Measurements from ENCODE around the gene RHOD. TPM values are rescaled to one million over a fixed set of nuclear protein-coding genes. Genes with fewer than 3 reads are reported as not detected.

The RHOD gene
- total RNA-seq, 2 experiments from 2014 or later, result 0.35 TPM; not detected in 1

- no peak for DNase-seq
- H3K27me3 Mint-ChIP-seq, result no peaks in the 10 kb centered on the region
- H3K36me3 Mint-ChIP-seq (ENCODE audit: low read depth), result peaks cover 15% of the 10 kb centered on the region
- no peaks in the 10 kb centered on the region for H3K9me3 Mint-ChIP-seq
- H3K27ac Mint-ChIP-seq, result no peak overlapping the region
- peaks cover 27% of the 10 kb centered on the region for H3K4me1 Mint-ChIP-seq
- peak overlapping the region; percentile 73 for H3K4me3 Mint-ChIP-seq
- ChIA-PET POLR2A (no interaction called here), CTCF (interaction anchor here (0.6 to 2.8 kb wide), 4 partner anchors 10 to 30 kb away, joined by 3 to 7 read pairs (median 4); no protein-coding TSS in a partner anchor)
These were observed 60.1 kb downstream of the RHOD start for GRCh38 chr11:67116758-67117105.

DNA sequence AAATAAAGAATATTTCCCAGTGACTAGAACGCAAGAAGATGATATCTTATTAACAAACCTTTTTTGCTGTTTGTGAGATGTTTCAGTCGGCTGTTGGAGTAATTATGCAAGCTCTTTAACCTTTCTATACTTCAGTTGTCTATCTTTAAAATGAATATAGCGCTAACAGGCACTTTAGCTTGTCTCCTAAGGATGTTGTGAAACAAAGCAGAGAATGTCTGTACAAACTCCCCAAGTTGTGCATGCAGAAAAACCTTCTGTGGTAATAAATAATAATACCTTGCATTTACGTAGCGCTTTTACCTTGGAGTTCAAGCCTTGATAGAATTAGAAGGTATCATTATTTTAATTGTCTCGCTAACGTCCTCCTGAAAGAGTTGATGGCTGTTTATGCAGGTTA, 60.5 kb downstream of the RHOD start:
- H3K9me3 Mint-ChIP-seq, result no peaks in the 10 kb centered on the region
- peaks cover 19% of the 10 kb centered on the region for H3K36me3 Mint-ChIP-seq (ENCODE audit: low read depth)
- ChIA-PET POLR2A (no interaction called here), CTCF (interaction anchor here (1.2 kb wide), 1 partner anchor 23 kb away, joined by 3 read pairs; no protein-coding TSS in a partner anchor)
- H3K27ac Mint-ChIP-seq, result peak overlapping the region; percentile 91
- H3K27me3 Mint-ChIP-seq, result no peaks in the 10 kb centered on the region
- peaks cover 30% of the 10 kb centered on the region for H3K4me1 Mint-ChIP-seq
- H3K4me3 Mint-ChIP-seq, result peak overlapping the region; percentile 73
- DNase-seq, result no peak

DNA sequence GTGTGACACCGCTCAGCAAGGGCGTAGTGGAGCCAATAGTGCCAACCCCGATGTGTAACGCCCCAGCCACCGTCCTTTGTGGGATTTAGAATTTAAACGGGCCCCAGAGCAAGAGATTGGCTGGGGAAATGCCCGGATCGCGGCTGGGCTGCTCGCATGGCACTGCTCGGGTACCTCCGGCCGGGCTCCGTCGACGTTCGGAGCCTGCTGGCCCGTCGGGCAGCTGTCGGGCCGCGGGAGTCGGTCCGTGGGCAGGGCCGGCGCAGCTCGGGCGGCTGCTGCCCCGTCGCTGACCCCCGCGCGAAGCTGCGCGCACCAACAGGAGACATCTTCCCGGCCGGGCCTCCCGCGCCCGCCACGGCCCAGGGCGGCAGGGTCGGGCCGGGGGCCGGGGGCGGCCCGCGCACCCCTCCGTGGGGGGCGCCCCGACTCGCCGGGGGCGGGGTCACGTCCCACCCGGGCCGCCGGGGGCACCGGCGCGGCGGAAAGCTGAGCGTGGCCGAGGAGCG, 61.1 kb downstream of the RHOD start:
- Mint-ChIP-seq H3K36me3 (ENCODE audit: low read depth) (peaks cover 19% of the 10 kb centered on the region), H3K9me3 (no peaks in the 10 kb centered on the region), H3K4me3 (peak overlapping the region; percentile 73), H3K27ac (peak overlapping the region; percentile 91), H3K4me1 (peaks cover 30% of the 10 kb centered on the region), H3K27me3 (no peaks in the 10 kb centered on the region)
- peak; percentile 27 for DNase-seq
- ChIA-PET POLR2A (no interaction called here), CTCF (interaction anchor here (0.8 kb wide), 1 partner anchor 21 kb away, joined by 3 read pairs; no protein-coding TSS in a partner anchor)

DNA sequence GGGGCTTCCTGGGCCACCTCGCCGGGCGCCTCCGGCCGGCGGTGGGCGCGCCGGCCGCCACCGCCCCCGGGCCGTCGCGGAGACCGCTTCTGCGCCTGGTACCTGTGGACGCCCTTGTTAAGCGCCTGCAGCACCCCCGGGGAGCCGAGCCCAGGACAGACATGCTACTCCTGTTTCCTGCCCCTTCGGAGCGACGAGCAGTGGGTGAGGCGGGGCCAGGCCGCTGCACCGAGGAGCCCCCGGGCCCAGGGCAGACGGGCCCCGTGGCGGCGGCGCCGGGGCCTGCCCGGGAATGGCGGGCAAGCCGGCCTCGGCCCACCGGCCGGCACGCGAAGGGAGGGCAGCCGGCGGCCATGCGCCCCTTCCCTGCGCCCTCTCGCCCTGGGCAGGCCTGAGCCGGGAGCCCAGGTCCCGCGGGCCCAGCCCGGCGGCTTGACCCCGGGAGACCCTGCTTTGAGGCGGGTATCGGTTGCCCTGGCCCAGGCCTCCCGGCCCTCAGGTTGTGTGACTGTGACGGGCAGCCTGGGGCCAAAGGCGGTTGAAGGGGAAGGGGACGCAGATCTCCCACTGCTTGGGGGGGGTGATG, 61.6 kb downstream of the RHOD start:
- H3K4me1 Mint-ChIP-seq, result peaks cover 26% of the 10 kb centered on the region
- H3K36me3 Mint-ChIP-seq (ENCODE audit: low read depth), result peaks cover 22% of the 10 kb centered on the region
- H3K9me3 Mint-ChIP-seq, result no peaks in the 10 kb centered on the region
- H3K27me3 Mint-ChIP-seq, result no peaks in the 10 kb centered on the region
- H3K4me3 Mint-ChIP-seq, result peak overlapping the region; percentile 76
- DNase-seq, result peak; percentile 58
- ChIA-PET CTCF (interaction anchor here (0.8 to 1.5 kb wide), 5 partner anchors 9 to 46 kb away, joined by 3 to 6 read pairs (median 3); no protein-coding TSS in a partner anchor), POLR2A (no interaction called here)
- peak overlapping the region; percentile 86 for H3K27ac Mint-ChIP-seq

- no peaks in the 10 kb centered on the region for H3K9me3 Mint-ChIP-seq
- H3K27me3 Mint-ChIP-seq, result no peaks in the 10 kb centered on the region
- ChIA-PET POLR2A (interaction anchor here (0.6 kb wide), 1 partner anchor 46 kb away, joined by 4 read pairs; no protein-coding TSS in a partner anchor), CTCF (interaction anchor here (0.5 to 1.5 kb wide), 7 partner anchors 9 to 283 kb away, joined by 3 to 6 read pairs (median 3); partner anchors contain the start of gene PPP1CA)
- H3K36me3 Mint-ChIP-seq (ENCODE audit: low read depth), result peaks cover 26% of the 10 kb centered on the region
- peak; percentile 99 for DNase-seq
- peak within 1 kb of the TSS; percentile 95 for H3K27ac Mint-ChIP-seq
- H3K4me3 Mint-ChIP-seq, result peak within 1 kb of the TSS; percentile 97
- peaks cover 28% of the 10 kb centered on the region for H3K4me1 Mint-ChIP-seq
These were observed 62.3 kb downstream of the RHOD start, which contains the start of gene KDM2A for GRCh38 chr11:67118801-67119584. Gene KDM2A, plus strand, starts transcription at chr11:67119263. Its CDS starts 2,054 bp downstream, at chr11:67121317.

GRCh38 chr11:67119585-67120391, 63.1 kb downstream of the RHOD start:
- ChIA-PET CTCF (interaction anchor here (0.5 to 1.5 kb wide), 6 partner anchors 8 to 282 kb away, joined by 3 to 6 read pairs (median 3); partner anchors contain the start of gene PPP1CA), POLR2A (interaction anchor here (0.6 kb wide), 1 partner anchor 47 kb away, joined by 4 read pairs; no protein-coding TSS in a partner anchor)
- H3K27me3 Mint-ChIP-seq, result no peaks in the 10 kb centered on the region
- no peaks in the 10 kb centered on the region for H3K9me3 Mint-ChIP-seq
- H3K4me1 Mint-ChIP-seq, result peaks cover 25% of the 10 kb centered on the region
- peaks cover 26% of the 10 kb centered on the region for H3K36me3 Mint-ChIP-seq (ENCODE audit: low read depth)
- H3K27ac Mint-ChIP-seq, result peak overlapping the region; percentile 95
- DNase-seq, result peak; percentile 38
- peak overlapping the region; percentile 97 for H3K4me3 Mint-ChIP-seq

DNA sequence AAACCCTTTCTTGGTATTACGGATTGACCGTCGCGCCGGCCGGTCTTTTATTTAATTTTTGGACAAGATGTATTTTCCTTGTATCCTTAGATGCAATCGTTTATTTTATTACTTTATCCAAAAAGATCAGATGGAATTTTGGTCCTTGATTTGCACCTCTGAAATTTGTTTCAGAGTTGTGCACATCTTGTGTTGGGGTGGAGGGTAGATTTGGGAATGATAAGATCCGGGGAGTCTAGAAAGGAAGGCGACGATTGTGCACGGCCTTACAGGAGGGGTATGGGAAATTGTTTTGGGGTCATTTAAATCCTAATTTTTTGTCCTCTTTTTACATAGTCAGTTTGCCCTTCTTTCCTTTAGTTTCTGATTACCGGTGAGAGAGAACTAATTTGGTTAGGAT, 63.8 kb downstream of the RHOD start:
- H3K4me1 Mint-ChIP-seq, result peaks cover 27% of the 10 kb centered on the region
- no peaks in the 10 kb centered on the region for H3K27me3 Mint-ChIP-seq
- H3K36me3 Mint-ChIP-seq (ENCODE audit: low read depth), result peaks cover 28% of the 10 kb centered on the region
- no peaks in the 10 kb centered on the region for H3K9me3 Mint-ChIP-seq
- POLR2A ChIA-PET, result no interaction called here
- H3K27ac Mint-ChIP-seq, result peak overlapping the region; percentile 95
- DNase-seq, result no peak
- peak overlapping the region; percentile 97 for H3K4me3 Mint-ChIP-seq
- CTCF ChIA-PET, result no interaction called here

DNA sequence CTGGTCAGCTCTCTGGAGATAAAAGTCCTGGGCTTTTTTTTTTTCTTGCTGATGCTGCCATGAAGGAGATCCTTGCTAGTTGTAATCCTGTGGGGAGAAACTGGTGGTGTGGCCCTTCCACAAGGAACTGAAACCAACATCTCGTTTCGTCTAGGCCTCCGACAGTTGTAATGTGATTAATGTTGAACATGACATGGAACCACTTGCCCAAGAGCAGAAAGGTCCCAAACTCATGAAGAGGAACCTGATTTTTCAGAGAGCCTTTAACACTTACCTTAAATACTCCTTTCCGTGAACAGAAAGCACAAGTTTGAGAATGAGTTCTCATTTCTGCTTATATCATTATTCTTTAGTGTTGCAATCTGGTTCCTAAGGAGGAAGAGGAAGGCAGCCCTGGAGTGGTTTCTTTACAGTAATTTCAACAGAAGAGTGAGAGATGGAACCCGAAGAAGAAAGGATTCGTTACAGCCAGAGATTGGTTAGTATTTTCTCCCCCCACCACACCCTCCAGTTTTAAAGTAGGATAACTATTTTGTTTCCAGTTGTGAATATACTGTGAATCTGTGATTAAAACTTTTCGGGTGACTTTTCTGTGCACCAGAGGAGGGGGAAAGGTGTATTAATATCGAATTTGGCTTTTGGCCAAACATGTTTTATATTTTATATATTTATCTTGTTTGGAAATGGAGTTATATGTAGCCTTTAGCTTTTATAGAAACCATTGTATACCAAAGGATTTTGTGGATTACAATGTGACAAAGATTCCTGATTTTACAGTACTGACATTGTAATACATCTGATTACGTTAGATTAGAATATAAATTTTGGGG, 64.4 kb downstream of the RHOD start:
- H3K4me3 Mint-ChIP-seq, result peak overlapping the region; percentile 97
- peaks cover 27% of the 10 kb centered on the region for H3K4me1 Mint-ChIP-seq
- peak; percentile 32 for DNase-seq
- peaks cover 28% of the 10 kb centered on the region for H3K36me3 Mint-ChIP-seq (ENCODE audit: low read depth)
- H3K9me3 Mint-ChIP-seq, result no peaks in the 10 kb centered on the region
- peak overlapping the region; percentile 95 for H3K27ac Mint-ChIP-seq
- CTCF ChIA-PET, result no interaction called here
- no peaks in the 10 kb centered on the region for H3K27me3 Mint-ChIP-seq
- POLR2A ChIA-PET, result no interaction called here

Small RNA genes lying within 50 kb of the gene (microRNA-seq; reads per million reads assigned to microRNA genes)
- not detected for gene MIR6860 (ENCODE audit: borderline microRNAs expressed, borderline replicate concordance)

Other genes starting within 250 kb of the RHOD start
- gene RCE1, start 213.4 kb upstream of the RHOD start, total RNA-seq, result 10 to 100 TPM; 23.1 to 23.7 TPM
- gene LRFN4, start 199.8 kb upstream of the RHOD start, total RNA-seq, result 10 to 100 TPM; 14.1 to 16.6 TPM
- gene PC, start 98.5 kb upstream of the RHOD start, total RNA-seq, result 10 to 100 TPM in 1 of 2 experiments, 1 to 10 TPM in 1; 8.8 to 10.1 TPM
- not detected for gene C11orf86, start 81.5 kb upstream of the RHOD start, total RNA-seq
- gene SYT12, start 33.7 kb upstream of the RHOD start, total RNA-seq, result not detected
- gene KDM2A, start 62.4 kb downstream of the RHOD start, total RNA-seq, result 10 to 100 TPM; 83.8 to 94.0 TPM
- 100 to 1,000 TPM; 306 to 324 TPM for gene GRK2, start 209.6 kb downstream of the RHOD start, total RNA-seq
- 100 to 1,000 TPM; 135 to 194 TPM for gene ANKRD13D, start 232.5 kb downstream of the RHOD start, total RNA-seq
- 1 to 10 TPM; 8.2 to 9.6 TPM for gene SSH3, start 246.7 kb downstream of the RHOD start, total RNA-seq